H1 (cell line): ENCODE data around the gene CTBP2. TPM values are rescaled to one million over a fixed set of nuclear protein-coding genes. Genes with fewer than 3 reads are reported as not detected.

Experiments
- polyA plus RNA-seq, 7 experiments: library from polyadenylated mRNA; depleted of rRNA in 3 of 7; stranded (reverse) in 5 of 7; unstranded in 2 of 7; fragments of >200 nt in 5 of 7; fragments of 200-250 nt in 2 of 7; gene quantifications; 1 replicate in 5 of 7; 2 replicates in 1 of 7; 4 replicates in 1 of 7; pipeline versions ENCODE4 v1.2.1 to v1.2.3, GENCODE V29; 2011 to 2013; ENCODE audit warnings: missing spikeins in 2 of 7, mixed read lengths in 2 of 7
- total RNA-seq: library from RNA; stranded (reverse); fragmentation: NEBNext Ultra II Directional; extraction: Animal tissue kit (Norgen Biotek cat#: 25700); gene quantifications from 2 replicates; pipeline ENCODE4 v1.2.1, GENCODE V29; 2021
- TF ChIP-seq, protein P1 (sequence below): fragments of 300-600 bp; sonication (generic); IDR thresholded peaks from 2 replicates; pipeline ENCODE4 v1.7.1; 2012; ENCODE audit warnings: low read length, moderate library complexity, mild to moderate bottlenecking, inconsistent platforms; ENCODE audit not compliant: insufficient replicate concordance
- TF ChIP-seq, protein P2 (sequence below): IDR thresholded peaks from 2 replicates; pipeline ENCODE4 v1.6.1; 2011; ENCODE audit warnings: low read length, improper control_type of control experiment

CTBP2 gene
- total and polyA plus RNA-seq, 2 of the 8 experiments (the other 6 are each of a cell fraction or from before 2014, with no cell fraction given), result 208 to 221 TPM

DNA sequence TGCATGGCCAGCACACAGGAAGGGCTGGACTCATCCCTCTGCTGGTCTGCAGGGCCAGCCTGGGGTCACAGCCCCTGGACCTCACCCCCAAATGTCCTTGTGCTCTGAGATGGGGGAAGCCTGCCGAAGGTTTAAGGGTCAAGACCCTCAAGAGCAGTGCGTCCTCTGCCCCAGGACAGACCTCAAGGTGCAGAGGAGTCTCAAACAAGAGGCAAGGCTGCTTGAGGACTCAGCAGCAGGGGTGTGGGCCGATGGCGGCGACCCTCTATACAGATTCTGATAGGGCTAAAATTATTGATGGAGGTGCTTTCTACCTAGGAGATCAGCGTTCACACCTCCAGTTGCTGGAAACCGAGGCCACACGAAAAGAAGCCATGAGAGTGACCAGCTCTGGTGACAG, 137.7 kb downstream of the CTBP2 start (continued):
- TF ChIP-seq, protein P1, sequence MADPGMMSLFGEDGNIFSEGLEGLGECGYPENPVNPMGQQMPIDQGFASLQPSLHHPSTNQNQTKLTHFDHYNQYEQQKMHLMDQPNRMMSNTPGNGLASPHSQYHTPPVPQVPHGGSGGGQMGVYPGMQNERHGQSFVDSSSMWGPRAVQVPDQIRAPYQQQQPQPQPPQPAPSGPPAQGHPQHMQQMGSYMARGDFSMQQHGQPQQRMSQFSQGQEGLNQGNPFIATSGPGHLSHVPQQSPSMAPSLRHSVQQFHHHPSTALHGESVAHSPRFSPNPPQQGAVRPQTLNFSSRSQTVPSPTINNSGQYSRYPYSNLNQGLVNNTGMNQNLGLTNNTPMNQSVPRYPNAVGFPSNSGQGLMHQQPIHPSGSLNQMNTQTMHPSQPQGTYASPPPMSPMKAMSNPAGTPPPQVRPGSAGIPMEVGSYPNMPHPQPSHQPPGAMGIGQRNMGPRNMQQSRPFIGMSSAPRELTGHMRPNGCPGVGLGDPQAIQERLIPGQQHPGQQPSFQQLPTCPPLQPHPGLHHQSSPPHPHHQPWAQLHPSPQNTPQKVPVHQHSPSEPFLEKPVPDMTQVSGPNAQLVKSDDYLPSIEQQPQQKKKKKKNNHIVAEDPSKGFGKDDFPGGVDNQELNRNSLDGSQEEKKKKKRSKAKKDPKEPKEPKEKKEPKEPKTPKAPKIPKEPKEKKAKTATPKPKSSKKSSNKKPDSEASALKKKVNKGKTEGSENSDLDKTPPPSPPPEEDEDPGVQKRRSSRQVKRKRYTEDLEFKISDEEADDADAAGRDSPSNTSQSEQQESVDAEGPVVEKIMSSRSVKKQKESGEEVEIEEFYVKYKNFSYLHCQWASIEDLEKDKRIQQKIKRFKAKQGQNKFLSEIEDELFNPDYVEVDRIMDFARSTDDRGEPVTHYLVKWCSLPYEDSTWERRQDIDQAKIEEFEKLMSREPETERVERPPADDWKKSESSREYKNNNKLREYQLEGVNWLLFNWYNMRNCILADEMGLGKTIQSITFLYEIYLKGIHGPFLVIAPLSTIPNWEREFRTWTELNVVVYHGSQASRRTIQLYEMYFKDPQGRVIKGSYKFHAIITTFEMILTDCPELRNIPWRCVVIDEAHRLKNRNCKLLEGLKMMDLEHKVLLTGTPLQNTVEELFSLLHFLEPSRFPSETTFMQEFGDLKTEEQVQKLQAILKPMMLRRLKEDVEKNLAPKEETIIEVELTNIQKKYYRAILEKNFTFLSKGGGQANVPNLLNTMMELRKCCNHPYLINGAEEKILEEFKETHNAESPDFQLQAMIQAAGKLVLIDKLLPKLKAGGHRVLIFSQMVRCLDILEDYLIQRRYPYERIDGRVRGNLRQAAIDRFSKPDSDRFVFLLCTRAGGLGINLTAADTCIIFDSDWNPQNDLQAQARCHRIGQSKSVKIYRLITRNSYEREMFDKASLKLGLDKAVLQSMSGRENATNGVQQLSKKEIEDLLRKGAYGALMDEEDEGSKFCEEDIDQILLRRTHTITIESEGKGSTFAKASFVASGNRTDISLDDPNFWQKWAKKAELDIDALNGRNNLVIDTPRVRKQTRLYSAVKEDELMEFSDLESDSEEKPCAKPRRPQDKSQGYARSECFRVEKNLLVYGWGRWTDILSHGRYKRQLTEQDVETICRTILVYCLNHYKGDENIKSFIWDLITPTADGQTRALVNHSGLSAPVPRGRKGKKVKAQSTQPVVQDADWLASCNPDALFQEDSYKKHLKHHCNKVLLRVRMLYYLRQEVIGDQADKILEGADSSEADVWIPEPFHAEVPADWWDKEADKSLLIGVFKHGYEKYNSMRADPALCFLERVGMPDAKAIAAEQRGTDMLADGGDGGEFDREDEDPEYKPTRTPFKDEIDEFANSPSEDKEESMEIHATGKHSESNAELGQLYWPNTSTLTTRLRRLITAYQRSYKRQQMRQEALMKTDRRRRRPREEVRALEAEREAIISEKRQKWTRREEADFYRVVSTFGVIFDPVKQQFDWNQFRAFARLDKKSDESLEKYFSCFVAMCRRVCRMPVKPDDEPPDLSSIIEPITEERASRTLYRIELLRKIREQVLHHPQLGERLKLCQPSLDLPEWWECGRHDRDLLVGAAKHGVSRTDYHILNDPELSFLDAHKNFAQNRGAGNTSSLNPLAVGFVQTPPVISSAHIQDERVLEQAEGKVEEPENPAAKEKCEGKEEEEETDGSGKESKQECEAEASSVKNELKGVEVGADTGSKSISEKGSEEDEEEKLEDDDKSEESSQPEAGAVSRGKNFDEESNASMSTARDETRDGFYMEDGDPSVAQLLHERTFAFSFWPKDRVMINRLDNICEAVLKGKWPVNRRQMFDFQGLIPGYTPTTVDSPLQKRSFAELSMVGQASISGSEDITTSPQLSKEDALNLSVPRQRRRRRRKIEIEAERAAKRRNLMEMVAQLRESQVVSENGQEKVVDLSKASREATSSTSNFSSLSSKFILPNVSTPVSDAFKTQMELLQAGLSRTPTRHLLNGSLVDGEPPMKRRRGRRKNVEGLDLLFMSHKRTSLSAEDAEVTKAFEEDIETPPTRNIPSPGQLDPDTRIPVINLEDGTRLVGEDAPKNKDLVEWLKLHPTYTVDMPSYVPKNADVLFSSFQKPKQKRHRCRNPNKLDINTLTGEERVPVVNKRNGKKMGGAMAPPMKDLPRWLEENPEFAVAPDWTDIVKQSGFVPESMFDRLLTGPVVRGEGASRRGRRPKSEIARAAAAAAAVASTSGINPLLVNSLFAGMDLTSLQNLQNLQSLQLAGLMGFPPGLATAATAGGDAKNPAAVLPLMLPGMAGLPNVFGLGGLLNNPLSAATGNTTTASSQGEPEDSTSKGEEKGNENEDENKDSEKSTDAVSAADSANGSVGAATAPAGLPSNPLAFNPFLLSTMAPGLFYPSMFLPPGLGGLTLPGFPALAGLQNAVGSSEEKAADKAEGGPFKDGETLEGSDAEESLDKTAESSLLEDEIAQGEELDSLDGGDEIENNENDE, result no peak
- TF ChIP-seq, protein P2, sequence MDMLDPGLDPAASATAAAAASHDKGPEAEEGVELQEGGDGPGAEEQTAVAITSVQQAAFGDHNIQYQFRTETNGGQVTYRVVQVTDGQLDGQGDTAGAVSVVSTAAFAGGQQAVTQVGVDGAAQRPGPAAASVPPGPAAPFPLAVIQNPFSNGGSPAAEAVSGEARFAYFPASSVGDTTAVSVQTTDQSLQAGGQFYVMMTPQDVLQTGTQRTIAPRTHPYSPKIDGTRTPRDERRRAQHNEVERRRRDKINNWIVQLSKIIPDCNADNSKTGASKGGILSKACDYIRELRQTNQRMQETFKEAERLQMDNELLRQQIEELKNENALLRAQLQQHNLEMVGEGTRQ, result no peak
- TF ChIP-seq, all 59 proteins: peak for 0
